H1 (cell line): ENCODE results near the gene PACSIN1. TPM values are rescaled to one million over a fixed set of nuclear protein-coding genes. Genes with fewer than 3 reads are reported as not detected.

ENCODE experiments used
- CTCF ChIA-PET: fragments of 300-600 bp; sonication (Branson Sonifier 250); formaldehyde crosslinking; loops from one replicate; lab custom pipeline; 2021; ENCODE audit not compliant: partially characterized antibody; lab: Charles Lee
- POLR2A ChIA-PET: fragments of 300-600 bp; sonication (Branson Sonifier 250); formaldehyde crosslinking; loops from one replicate; lab custom pipeline; 2021; ENCODE audit warnings: inconsistent platforms; ENCODE audit not compliant: partially characterized antibody; lab: Charles Lee
- DNase-seq, 2 experiments: peaks; one replicate each; pipeline versions ENCODE4 v3.0.0 to v3.0.0-alpha.2; 2010 to 2022; ENCODE audit warnings: low spot score in 2 of 2, low read depth in 1 of 2, mixed read lengths in 1 of 2
- FAIRE-seq: peaks from 2 replicates; lab custom pipeline; 2011; peaks lifted over from hg19 to GRCh38; lab: Jason Lieb, UNC
- H2AFZ ChIP-seq: 2 replicates; pipeline ENCODE4 v1.8.1; 2012; ENCODE audit warnings: low read length, inconsistent platforms
- H2AK5ac ChIP-seq: 2 replicates; pipeline ENCODE4 v1.6.1; 2013; ENCODE audit warnings: low read depth, low read length
- H2BK120ac ChIP-seq: replicated peaks from 2 replicates; pipeline ENCODE3; 2013; ENCODE audit warnings: low read depth, low read length, inconsistent platforms
- H2BK12ac ChIP-seq: 2 replicates; pipeline ENCODE4 v1.6.1; 2013; ENCODE audit warnings: low read depth, low read length
- H2BK15ac ChIP-seq: 2 replicates; pipeline ENCODE4 v1.6.1; 2013; ENCODE audit warnings: low read length
- H2BK20ac ChIP-seq: 2 replicates; pipeline ENCODE4 v1.6.1; 2013; ENCODE audit warnings: low read length
- H2BK5ac ChIP-seq: 2 replicates; pipeline ENCODE4 v1.6.1; 2013; ENCODE audit warnings: low read depth, low read length
- H3K14ac ChIP-seq: 2 replicates; pipeline ENCODE4 v1.6.1; 2013; ENCODE audit warnings: inconsistent platforms; ENCODE audit not compliant: insufficient read length
- H3K18ac ChIP-seq: 2 replicates; pipeline ENCODE4 v1.6.1; 2013; ENCODE audit warnings: low read length; ENCODE audit errors: extremely low read depth
- H3K23ac ChIP-seq: 2 replicates; pipeline ENCODE4 v1.6.1; 2013; ENCODE audit warnings: inconsistent platforms; ENCODE audit not compliant: insufficient read length
- H3K23me2 ChIP-seq: 2 replicates; pipeline ENCODE4 v1.6.1; 2013; ENCODE audit warnings: low read depth, low read length
- H3K27ac ChIP-seq: 2 replicates; pipeline ENCODE4 v1.6.1; 2011; ENCODE audit warnings: low read depth, low read length, inconsistent platforms
- H3K27me3 ChIP-seq, 4 experiments: replicated peaks in 1 of 4; 1 replicate in 1 of 4; 2 replicates in 3 of 4; pipeline versions ENCODE4 v1.6.1 to v1.8.1; 2011 to 2013; ENCODE audit warnings: low read length in 3 of 4, mild to moderate bottlenecking in 3 of 4, inconsistent platforms in 2 of 4, mixed read lengths in 2 of 4, moderate library complexity in 1 of 4; ENCODE audit not compliant: control insufficient read depth in 3 of 4, insufficient read depth in 3 of 4; ENCODE audit errors: extremely low read depth in 1 of 4
- H3K36me3 ChIP-seq, 4 experiments: 2 replicates each; pipeline versions ENCODE4 v1.6.1 to v1.8.1; 2011 to 2013; ENCODE audit warnings: mild to moderate bottlenecking in 4 of 4, low read length in 3 of 4, moderate library complexity in 2 of 4, control low read depth in 1 of 4, inconsistent platforms in 1 of 4; ENCODE audit not compliant: insufficient read depth in 4 of 4, control insufficient read depth in 2 of 4
- H3K4ac ChIP-seq: replicated peaks from 2 replicates; pipeline ENCODE3; 2013; ENCODE audit warnings: low read length, low read depth, mixed read lengths, inconsistent platforms; ENCODE audit not compliant: insufficient read length
- H3K4me1 ChIP-seq, 4 experiments: replicated peaks in 1 of 4; 1 replicate in 1 of 4; 2 replicates in 3 of 4; pipeline versions ENCODE4 v1.6.1 to v1.8.1; 2011 to 2013; ENCODE audit warnings: low read length in 3 of 4, inconsistent platforms in 2 of 4, mixed read lengths in 1 of 4; ENCODE audit not compliant: insufficient read depth in 4 of 4, control insufficient read depth in 3 of 4
- H3K4me2 ChIP-seq, 2 experiments: 2 replicates each; pipeline versions ENCODE4 v1.6.1 to v1.8.1; 2011 to 2013; ENCODE audit warnings: low read depth in 2 of 2, low read length in 2 of 2, control low read depth in 1 of 2, inconsistent platforms in 1 of 2, mild to moderate bottlenecking in 1 of 2; ENCODE audit not compliant: insufficient read depth in 1 of 2
- H3K4me3 ChIP-seq, 4 experiments: fragments of 200-600, 300-600 bp in 1 of 4; sonication (generic), shearing (Covaris generic), sonication (Bioruptor Twin) in 1 of 4; 2 replicates each; pipeline versions ENCODE4 v1.5.1 to v1.8.1; 2011 to 2016; ENCODE audit warnings: low read length in 4 of 4, low read depth in 3 of 4, control low read depth in 2 of 4, inconsistent platforms in 2 of 4, mild to moderate bottlenecking in 2 of 4, mixed read lengths in 1 of 4, moderate library complexity in 1 of 4; ENCODE audit not compliant: insufficient read depth in 2 of 4; ENCODE audit errors: extremely low read depth in 1 of 4
- H3K56ac ChIP-seq: replicated peaks from 2 replicates; pipeline ENCODE3; 2013; ENCODE audit warnings: low read depth, mild to moderate bottlenecking, mixed read lengths, low read length, inconsistent platforms; ENCODE audit not compliant: insufficient read length
- H3K79me1 ChIP-seq: 2 replicates; pipeline ENCODE4 v1.6.1; 2013; ENCODE audit warnings: low read depth, low read length, control low read depth
- H3K79me2 ChIP-seq, 2 experiments: 2 replicates each; pipeline versions ENCODE4 v1.6.1 to v1.8.1; 2012 to 2013; ENCODE audit warnings: low read length in 2 of 2, mild to moderate bottlenecking in 2 of 2, inconsistent platforms in 1 of 2; ENCODE audit not compliant: insufficient read depth in 2 of 2, control insufficient read depth in 1 of 2
- H3K9ac ChIP-seq, 4 experiments: replicated peaks in 1 of 4; 1 replicate in 1 of 4; 2 replicates in 3 of 4; pipeline versions ENCODE4 v1.6.1 to v1.8.1; 2011 to 2013; ENCODE audit warnings: low read depth in 3 of 4, low read length in 3 of 4, control low read depth in 2 of 4, mild to moderate bottlenecking in 2 of 4, moderate library complexity in 2 of 4, inconsistent platforms in 1 of 4; ENCODE audit errors: extremely low read depth in 1 of 4
- H3K9me3 ChIP-seq, 2 experiments: 2 replicates each; pipeline versions ENCODE4 v1.6.1 to v1.8.1; 2012 to 2013; ENCODE audit warnings: mild to moderate bottlenecking in 2 of 2, moderate library complexity in 2 of 2, control low read depth in 1 of 2, inconsistent platforms in 1 of 2, low read depth in 1 of 2, low read length in 1 of 2, mixed read lengths in 1 of 2; ENCODE audit not compliant: insufficient read depth in 2 of 2
- H4K20me1 ChIP-seq, 2 experiments: replicated peaks in 1 of 2; 2 replicates each; pipeline versions ENCODE3 to v1.8.1; 2011 to 2013; ENCODE audit warnings: inconsistent platforms in 2 of 2, low read length in 2 of 2, mild to moderate bottlenecking in 1 of 2; ENCODE audit not compliant: insufficient read depth in 2 of 2, control insufficient read depth in 1 of 2
- H4K5ac ChIP-seq: 2 replicates; pipeline ENCODE4 v1.6.1; 2013; ENCODE audit warnings: low read length, low read depth, mixed read lengths, inconsistent platforms; ENCODE audit not compliant: insufficient read length
- H4K8ac ChIP-seq: 2 replicates; pipeline ENCODE4 v1.8.0; 2013; ENCODE audit warnings: mild to moderate bottlenecking, moderate library complexity, low read length, inconsistent platforms; ENCODE audit not compliant: insufficient read depth; ENCODE audit errors: extremely low read depth
- H4K91ac ChIP-seq: replicated peaks from 2 replicates; pipeline ENCODE3; 2013; ENCODE audit warnings: low read length, mixed read lengths, inconsistent platforms; ENCODE audit not compliant: insufficient read length
- CHD2 ChIP-seq: IDR thresholded peaks from 2 replicates; pipeline ENCODE4 v1.6.1; 2012; ENCODE audit warnings: low read length, improper control_type of control experiment
- WGBS, 2 experiments: shearing (Covaris generic) in 1 of 2; methylation state at CpG; one replicate each; pipeline versions ENCODE4 v1.1.6 to v1.1.7; 2013 to 2015; ENCODE audit warnings: low lambda C conversion rate in 2 of 2, mixed read lengths in 2 of 2, inconsistent platforms in 1 of 2, low coverage in 1 of 2, missing lambda C conversion rate in 1 of 2; ENCODE audit not compliant: insufficient replicate concordance in 2 of 2, insufficient coverage in 1 of 2, insufficient read length in 1 of 2; ENCODE audit errors: extremely low coverage in 1 of 2, missing lambda C conversion rate in 1 of 2; 5-methylcytosine and 5-hydroxymethylcytosine counted together
- polyA plus RNA-seq, 7 experiments: library from polyadenylated mRNA; depleted of rRNA in 3 of 7; stranded (reverse) in 5 of 7; unstranded in 2 of 7; fragments of >200 nt in 5 of 7; fragments of 200-250 nt in 2 of 7; gene quantifications; 1 replicate in 5 of 7; 2 replicates in 1 of 7; 4 replicates in 1 of 7; pipeline versions ENCODE4 v1.2.1 to v1.2.3, GENCODE V29; 2011 to 2013; ENCODE audit warnings: missing spikeins in 2 of 7, mixed read lengths in 2 of 7
- total RNA-seq: library from RNA; stranded (reverse); fragmentation: NEBNext Ultra II Directional; extraction: Animal tissue kit (Norgen Biotek cat#: 25700); gene quantifications from 2 replicates; pipeline ENCODE4 v1.2.1, GENCODE V29; 2021

PACSIN1 gene
- total and polyA plus RNA-seq, 2 of the 8 experiments (the other 6 are each of a cell fraction or from before 2014, with no cell fraction given), result 5.9 to 11.1 TPM

- no peak overlapping the region for H2AFZ ChIP-seq
- no peak overlapping the region for H3K9ac ChIP-seq
- H3K18ac ChIP-seq, result no peak overlapping the region; the same call in 1 of the 2 replicates
- ChIA-PET CTCF (interaction anchor here (0.6 to 13.0 kb wide), 9 partner anchors 12 to 303 kb away, joined by 3 to 213 read pairs (median 3); no protein-coding TSS in a partner anchor), POLR2A (interaction anchor here (0.6 to 1.5 kb wide), 3 partner anchors 70 to 226 kb away, joined by 3 to 9 read pairs (median 3); partner anchors contain the start of gene HMGA1)
- H3K23ac ChIP-seq, result no peak overlapping the region
- H3K79me2 ChIP-seq, result no peaks in the 10 kb centered on the region
- peaks cover 0 to 11% (median 8%) of the 10 kb centered on the region in 4 experiments; a peak in 4 of 7 replicates for H3K27me3 ChIP-seq
- no peak overlapping the region for H3K27ac ChIP-seq
- no peak overlapping the region for H3K4me3 ChIP-seq
- H3K4ac ChIP-seq, result no peak overlapping the region
- no peaks in the 10 kb centered on the region for H3K9me3 ChIP-seq
- no peak overlapping the region for H4K8ac ChIP-seq
- H3K23me2 ChIP-seq, result peaks cover 14% of the 10 kb centered on the region
- H2BK5ac ChIP-seq, result no peak overlapping the region
- no peak overlapping the region for H3K14ac ChIP-seq
- FAIRE-seq, result no peak
- 0 out of 4 replicates have a peak overlapping the region, but pooled peaks of 1 of the 2 experiments have one; percentile 48 for H3K4me2 ChIP-seq
- peaks cover 0 to 24% (median 12%) of the 10 kb centered on the region in 4 experiments; a peak in 6 of 7 replicates for H3K4me1 ChIP-seq
- H2BK120ac ChIP-seq, result no peak overlapping the region
- 80% methylated on average over 5 of the region's 6 CpGs; no CpG with 5 or more reads in 1 of the 2 experiments for WGBS, 2 experiments
- H4K5ac ChIP-seq, result no peak overlapping the region
- H3K56ac ChIP-seq, result no peak overlapping the region
- H2BK15ac ChIP-seq, result no peak overlapping the region
- no peaks in the 10 kb centered on the region for H3K79me1 ChIP-seq
- H4K91ac ChIP-seq, result no peak overlapping the region
- H4K20me1 ChIP-seq, result no peaks in the 10 kb centered on the region
- H3K36me3 ChIP-seq, result no peaks in the 10 kb centered on the region
- DNase-seq, result no peak
- H2BK20ac ChIP-seq, result no peak overlapping the region
- H2AK5ac ChIP-seq, result no peak overlapping the region
- H2BK12ac ChIP-seq, result no peak overlapping the region
- TF ChIP-seq CHD2, result no peak
Measured at GRCh38 chr6:34462010-34462409, 3.9 kb upstream of the PACSIN1 start.
